SH-SY5Y (cell line): ENCODE data around the gene USP24.

Source experiments
- GATA2 ChIP-seq: IDR thresholded peaks from 2 replicates; pipeline ENCODE4 v1.6.1; 2011; ENCODE audit warnings: mild to moderate bottlenecking, low read depth, low read length
- GATA3 ChIP-seq: IDR thresholded peaks from 2 replicates; pipeline ENCODE4 v1.6.1; 2011; ENCODE audit warnings: low read depth, mild to moderate bottlenecking, low read length, moderate library complexity

USP24 gene

DNA sequence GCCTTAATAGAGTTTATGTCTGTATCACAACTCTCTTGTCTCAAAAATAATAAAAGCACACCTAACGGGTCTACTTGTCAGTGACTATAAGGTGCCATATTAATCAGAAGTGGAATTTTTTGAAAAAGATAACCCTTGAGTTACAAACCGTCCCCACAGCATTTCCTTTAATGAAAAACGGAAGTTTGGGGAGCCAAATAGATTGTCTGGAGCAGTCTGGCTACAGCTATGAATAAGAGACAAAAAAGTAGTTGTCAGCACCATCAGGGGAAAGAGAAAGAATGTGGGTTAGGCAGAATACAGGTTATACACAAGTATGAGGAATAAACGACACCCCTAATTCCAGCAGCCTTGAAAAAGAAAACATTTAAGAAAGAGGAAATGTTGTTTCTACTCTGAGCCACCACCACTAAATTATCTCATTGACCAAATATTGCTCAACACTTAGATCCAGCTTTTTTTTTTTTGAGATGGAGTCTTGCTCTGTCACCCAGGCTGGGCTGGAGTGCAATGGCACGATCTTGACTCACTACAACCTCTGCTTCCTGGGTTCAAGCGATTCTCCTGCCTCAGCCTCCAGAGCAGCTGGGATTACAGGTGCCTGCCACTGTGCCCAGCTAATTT is 29.4 kb upstream of the USP24 start:
- TF ChIP-seq GATA2 (no peak), GATA3 (no peak)

DNA sequence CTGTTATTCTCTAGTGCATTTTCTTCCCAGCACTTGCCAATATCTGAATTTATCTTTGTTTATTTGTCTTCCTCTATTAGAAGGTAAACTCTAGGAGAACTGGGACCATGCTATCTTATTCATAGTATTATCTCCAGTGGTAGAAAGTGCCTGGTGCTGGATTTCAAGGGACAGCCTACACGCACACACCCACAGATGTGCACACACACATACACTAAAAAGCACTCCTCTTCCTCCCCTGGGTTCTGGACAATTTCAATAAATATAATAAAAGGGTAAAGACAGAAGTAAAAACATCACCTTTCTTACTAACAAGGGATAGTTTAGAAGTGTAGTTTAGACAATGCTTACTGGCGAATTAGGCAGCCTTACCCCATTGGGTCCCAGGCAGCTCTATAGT is 28.5 kb upstream of the USP24 start:
- no peak for TF ChIP-seq GATA3
- TF ChIP-seq GATA2: no peak

DNA sequence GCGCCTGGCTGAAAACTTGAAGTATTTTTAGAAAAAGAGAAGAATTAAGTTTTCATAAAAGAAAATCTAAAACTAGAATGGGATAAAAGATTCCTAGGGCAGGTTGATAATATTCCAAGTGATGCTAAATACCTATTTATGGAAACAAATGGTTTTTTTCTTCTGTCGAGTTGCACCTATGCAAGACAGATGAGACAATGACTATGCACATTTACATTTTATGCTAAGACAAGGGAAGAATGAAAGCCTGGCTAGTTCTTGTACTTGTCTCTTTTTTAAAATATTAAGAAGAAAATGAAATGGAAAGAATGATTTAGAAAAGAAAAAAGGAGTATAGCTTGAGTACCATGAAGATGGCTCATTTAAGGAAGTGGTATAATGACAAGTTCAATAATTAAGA is 24.4 kb upstream of the USP24 start:
- TF ChIP-seq GATA2: no peak
- no peak for TF ChIP-seq GATA3

DNA sequence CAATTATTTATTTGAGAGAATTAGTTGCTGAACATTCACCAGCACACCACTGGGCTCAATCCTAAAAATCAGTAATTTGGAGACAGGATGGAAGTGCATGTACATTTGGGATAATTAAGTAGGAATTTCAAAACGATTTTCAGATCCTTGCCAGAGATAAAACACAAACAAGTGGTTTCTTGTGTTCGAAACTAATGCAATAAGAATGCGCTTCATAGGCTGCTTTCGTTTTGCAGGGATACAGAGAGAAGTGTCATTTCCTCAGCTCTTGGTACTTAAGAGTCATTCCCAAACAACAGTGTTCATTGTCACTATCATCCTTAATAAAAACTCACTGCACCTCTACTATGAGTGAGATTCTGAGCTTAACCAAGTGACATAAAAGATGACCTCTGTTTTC is 20.6 kb upstream of the USP24 start:
- no peak for TF ChIP-seq GATA3
- TF ChIP-seq GATA2: no peak

DNA sequence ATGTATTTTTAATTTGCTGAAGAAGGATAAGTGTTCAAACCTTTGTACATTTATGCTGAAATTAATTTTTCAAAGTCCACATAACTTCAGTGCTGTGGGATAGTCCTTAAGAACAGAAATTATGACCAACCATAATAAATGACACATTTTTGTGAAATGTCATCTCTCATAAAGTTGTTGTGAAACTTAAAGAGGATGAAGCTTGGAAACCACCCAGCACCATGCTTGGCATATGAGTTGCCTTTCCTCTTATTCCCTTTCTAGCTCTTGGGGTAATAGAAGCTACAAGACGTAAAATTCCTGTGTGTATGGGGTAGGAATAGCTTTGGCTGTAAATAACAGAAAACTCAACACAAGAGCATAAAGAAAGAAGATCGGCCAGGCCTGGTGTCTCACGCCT is 18.9 kb upstream of the USP24 start:
- TF ChIP-seq GATA2 (no peak), GATA3 (no peak)

DNA sequence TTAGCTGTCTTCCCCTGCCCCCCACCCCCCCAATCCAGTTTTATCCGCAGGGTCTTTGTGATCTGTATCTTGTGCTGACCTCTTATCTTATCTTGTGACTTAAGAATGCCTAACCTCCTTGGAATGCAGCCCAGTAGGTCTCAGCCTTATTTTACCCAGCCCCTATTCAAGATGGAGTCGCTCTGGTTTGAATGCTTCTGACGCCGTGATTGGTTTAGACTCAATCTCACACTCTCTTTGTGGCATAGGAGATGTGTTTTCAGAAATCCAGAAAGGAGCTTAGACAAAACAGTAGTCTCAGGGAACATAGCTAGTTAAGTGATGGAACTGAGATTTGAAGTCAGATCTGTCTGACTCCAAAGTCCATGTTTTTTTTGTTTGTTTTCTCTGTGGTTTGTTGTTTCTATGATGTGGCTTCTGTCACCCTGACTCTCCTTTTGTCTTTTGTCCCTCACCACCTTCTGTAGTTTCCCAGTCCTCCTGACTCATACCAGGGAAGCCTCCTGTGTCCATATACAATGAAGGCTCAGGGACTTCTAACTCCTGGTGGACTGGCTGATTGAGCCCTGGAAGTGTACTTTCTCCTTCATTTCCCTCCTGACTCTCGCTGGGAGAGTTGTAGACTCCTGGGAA is 18.1 kb upstream of the USP24 start:
- TF ChIP-seq GATA2: no peak
- TF ChIP-seq GATA3: no peak

DNA sequence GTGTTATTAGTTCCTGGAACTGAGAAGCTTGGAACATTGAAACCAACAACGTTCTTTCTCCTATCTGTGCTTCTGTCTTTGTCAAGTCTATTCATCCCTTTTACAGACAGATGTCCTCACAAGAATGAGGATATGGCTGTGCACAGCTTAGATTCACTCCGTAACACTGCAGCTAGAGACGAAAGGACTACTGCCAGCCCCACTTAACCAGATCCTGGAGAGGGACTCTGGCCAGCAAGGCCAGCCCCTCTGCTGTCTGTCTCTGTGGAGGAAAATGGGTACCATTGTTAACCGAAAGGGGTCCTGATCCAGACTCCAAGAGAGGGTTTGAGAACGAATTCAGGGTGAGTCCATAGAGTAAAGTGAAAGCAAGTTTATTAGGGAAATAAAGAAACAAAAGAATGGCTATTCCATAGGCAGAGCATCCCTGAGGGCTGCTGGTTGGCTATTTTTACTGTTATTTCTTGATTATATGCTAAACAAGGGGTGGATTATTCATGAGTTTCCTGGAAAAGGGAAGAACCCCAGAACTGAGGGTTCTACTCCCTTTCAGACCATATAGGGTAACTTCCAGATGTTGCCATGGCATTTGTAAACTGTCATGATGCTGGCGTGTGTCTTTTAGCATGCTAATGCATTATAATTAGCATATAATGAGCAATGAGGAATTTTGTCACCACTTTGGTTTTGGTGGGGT is 17.4 kb upstream of the USP24 start:
- TF ChIP-seq GATA2 (no peak), GATA3 (no peak)

DNA sequence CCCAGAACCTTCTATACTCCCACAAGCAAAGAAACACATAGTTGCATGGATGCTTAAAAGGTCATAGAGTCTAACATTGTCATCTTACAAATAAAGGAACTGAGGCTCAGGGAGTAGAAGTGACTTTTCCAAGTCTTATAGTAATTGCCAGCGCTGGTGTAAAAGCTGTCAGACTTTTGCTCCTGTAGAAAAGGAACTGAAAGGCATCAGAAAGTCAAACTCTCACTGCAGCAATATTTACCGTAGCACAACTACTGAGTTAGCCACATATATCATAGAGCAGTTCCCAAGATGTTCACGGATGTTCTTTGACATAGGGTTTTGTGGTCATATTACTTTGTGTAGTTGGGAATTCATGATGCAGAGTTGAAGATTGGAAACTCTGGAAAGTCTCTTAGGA is 16.6 kb upstream of the USP24 start:
- TF ChIP-seq GATA3 (no peak), GATA2 (no peak)

DNA sequence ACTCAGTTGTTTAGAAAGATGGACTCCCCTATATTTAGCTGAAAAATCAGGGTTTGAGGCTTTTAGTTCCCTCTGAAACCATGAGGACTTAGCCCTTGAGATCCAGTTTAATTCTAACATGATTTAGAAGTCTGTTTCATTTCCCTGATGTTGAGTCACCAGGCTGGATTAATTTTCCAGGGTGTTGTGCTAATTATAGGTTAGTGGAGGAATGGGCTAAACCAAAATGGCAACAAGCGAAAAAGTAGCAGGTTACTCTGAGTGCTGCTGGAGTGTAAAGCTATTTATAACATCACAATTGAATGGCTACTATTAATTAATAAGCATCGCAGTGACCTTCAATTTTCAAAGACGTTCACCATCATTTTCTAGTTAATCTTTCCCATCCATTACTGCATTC is 15.5 kb upstream of the USP24 start:
- TF ChIP-seq GATA3: no peak
- no peak for TF ChIP-seq GATA2

DNA sequence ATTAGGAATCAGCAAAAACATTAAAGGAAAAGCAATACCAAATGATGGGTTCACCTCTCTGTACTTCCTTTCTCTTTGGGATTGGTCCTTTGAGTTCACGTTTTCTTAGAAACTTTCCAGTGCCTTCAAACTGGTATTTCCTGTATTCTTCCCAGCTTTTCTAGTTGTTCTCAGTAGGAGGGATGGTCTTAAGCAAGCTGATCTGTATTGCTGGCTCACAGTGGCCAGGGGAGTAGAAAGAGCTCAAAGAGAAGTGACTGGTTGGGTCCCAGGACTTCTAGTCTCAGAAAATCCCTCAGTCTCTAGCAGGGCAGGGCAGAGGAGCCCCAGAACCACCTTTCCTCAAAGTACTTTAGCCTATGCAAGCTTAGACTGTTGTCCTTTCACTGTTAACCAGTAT is 10.1 kb upstream of the USP24 start:
- TF ChIP-seq GATA2 (no peak), GATA3 (no peak)

DNA sequence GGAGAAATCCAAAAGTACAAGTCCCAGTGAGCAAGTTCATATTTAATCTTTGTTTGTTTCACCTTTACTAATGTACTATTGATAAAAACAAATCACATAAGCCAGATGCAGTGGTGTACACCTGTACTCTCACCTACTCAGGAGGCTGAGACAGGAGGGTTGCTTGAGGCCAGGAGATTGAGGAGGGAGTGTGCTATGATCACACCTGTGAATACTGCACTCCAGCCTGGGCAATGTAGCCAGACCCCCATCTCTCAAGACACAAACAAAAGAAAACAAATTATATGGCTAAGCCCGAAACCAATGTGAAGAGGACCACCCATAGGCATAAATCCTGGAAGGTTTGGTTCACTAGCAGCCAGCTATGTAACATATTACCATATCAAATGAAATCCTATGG is 9.6 kb upstream of the USP24 start:
- no peak for TF ChIP-seq GATA2
- TF ChIP-seq GATA3: no peak

DNA sequence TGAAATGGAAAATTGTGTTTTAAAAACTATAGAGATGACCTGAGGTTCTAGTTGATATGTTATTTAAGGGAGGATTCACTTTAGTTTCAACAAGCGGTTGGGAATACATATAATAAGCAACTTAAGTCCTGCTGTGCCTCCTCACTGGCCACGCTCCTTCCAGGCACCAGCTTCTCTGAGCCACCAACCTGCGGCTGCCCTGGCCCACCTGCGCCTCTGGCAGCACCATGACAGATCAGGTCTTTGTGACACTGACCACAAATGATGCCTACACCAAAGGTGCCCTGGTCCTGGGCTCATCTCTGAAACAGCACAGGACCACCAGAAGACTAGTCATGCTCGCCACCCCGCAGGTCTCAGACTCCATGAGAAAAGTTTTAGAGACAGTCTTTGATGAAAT is 7.0 kb upstream of the USP24 start:
- no peak for TF ChIP-seq GATA3
- TF ChIP-seq GATA2: no peak

DNA sequence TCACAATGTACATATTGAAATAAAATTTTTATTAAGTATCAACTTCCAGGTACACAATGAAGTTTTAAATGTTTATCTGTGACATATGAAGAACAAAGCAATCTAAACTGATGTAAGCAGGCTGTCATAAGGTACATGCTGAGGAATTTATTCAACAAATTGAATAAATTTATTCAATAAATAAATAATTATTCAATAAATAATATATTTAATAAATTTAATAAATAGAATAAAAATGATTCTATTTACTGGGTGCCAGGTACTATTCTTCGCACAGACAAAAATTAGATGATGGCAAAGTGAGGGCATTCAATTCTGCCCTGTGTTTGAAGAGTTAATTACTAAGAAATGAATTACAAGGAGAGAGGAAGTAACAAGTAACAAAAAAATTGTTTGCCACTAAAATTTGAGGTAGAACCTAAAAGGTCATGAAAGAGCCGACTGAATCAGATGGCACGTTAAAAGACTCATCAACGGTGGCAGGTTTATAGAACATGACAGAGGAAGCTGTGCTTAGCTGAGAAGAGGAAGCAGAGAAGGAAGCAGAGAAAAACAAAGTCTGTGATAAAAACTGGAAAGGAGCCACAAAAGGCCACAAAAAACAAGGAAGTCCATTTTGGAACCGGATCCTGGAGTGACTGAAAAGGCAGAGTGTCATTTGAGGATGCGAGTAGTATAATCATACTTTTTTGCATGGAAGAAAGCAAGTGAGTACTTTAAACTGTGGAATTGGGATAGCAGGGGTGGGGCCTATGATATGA is 2.2 kb upstream of the USP24 start:
- TF ChIP-seq GATA2: no peak
- no peak for TF ChIP-seq GATA3

DNA sequence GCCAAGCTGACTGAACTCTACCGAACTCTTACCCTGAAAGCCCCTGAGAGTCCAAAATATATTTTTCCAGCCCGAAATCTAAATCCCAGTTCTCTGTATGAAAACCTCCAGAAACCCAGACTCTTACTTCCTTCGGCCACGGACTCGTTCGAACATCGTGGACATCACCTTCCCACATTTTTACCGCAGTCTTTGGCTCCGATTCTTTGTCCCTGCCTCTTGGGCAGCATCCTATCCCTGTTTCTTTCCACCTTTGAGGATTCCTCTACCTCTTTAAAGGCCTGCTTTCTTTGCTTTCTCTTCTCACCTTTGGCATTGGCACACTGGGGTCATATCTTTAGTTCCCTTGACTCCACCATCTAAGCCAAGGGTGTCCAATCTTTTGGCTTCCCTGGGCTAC is 932 bp upstream of the USP24 start:
- TF ChIP-seq GATA2 (no peak), GATA3 (no peak)

DNA sequence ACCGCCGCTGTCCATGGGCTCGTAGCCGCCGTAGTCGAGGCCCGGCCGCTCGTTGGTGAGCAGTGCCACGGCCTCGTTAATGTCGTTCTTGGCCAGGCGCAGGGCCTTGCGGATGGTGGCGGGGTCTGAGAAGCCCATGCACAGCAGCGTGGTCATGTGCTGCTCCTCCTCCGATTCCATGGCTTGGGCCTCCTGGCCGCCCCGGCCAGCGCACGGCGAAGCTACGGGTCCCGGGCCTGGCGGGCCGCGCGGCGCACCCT is 300 bp downstream of the USP24 start:
- TF ChIP-seq GATA3: no peak
- no peak for TF ChIP-seq GATA2
